GM21360 (cell line): ENCODE data around the gene GCNT4.
A peak's percentile ranks its signal among the peaks of the same experiment; 100 is the strongest.
"Not testable (repeated sequence)": the region's sequence is repeated elsewhere in the genome, so short reads cannot be mapped to it uniquely, and the experiment has no call there.

ENCODE experiments used
- ATAC-seq: cut with Tn5 transposase; IDR thresholded peaks from one replicate; pipeline ENCODE4 v1.9.1; 2021; ENCODE audit warnings: mild to moderate bottlenecking, moderate library complexity; ENCODE audit not compliant: unreplicated experiment

The GCNT4 gene

GRCh38 chr5:75052192-75053053 lies at the start of gene GCNT4:
Gene GCNT4 (minus strand): TSS chr5:75052558. CDS start chr5:75030037, 22,521 bp downstream.
- peak; percentile 9 for ATAC-seq

GRCh38 chr5:75095956-75096355 lies 43.6 kb upstream of the GCNT4 start:
- ATAC-seq = not testable (repeated sequence)

GRCh38 chr5:75091597-75091996 lies 39.2 kb upstream of the GCNT4 start:
- ATAC-seq = no peak

- no peak for ATAC-seq
Measured at GRCh38 chr5:75089662-75090061, 37.3 kb upstream of the GCNT4 start.

- ATAC-seq = no peak
Measured at GRCh38 chr5:75089137-75089536, 36.8 kb upstream of the GCNT4 start.

- no peak for ATAC-seq
Measured at GRCh38 chr5:75088648-75089047, 36.3 kb upstream of the GCNT4 start.

- ATAC-seq = no peak
Measured at GRCh38 chr5:75081510-75081909, 29.2 kb upstream of the GCNT4 start.

GRCh38 chr5:75079346-75079745 lies 27.0 kb upstream of the GCNT4 start:
- not testable (repeated sequence) for ATAC-seq

GRCh38 chr5:75078027-75078426 lies 25.7 kb upstream of the GCNT4 start:
- no peak for ATAC-seq

- ATAC-seq = no peak
Measured at GRCh38 chr5:75072061-75072460, 19.7 kb upstream of the GCNT4 start.

GRCh38 chr5:75071100-75071499 lies 18.7 kb upstream of the GCNT4 start:
- ATAC-seq = no peak

GRCh38 chr5:75067434-75067833 lies 15.1 kb upstream of the GCNT4 start:
- ATAC-seq = no peak

- ATAC-seq = no peak
Measured at GRCh38 chr5:75062925-75063531, 10.7 kb upstream of the GCNT4 start.

- no peak for ATAC-seq
Measured at GRCh38 chr5:75059912-75060545, 7.7 kb upstream of the GCNT4 start.

GRCh38 chr5:75058986-75059535 lies 6.7 kb upstream of the GCNT4 start:
- ATAC-seq = no peak

GRCh38 chr5:75057561-75057960 lies 5.2 kb upstream of the GCNT4 start:
- no peak for ATAC-seq

GRCh38 chr5:75055727-75056144 lies 3.4 kb upstream of the GCNT4 start:
- no peak for ATAC-seq

- ATAC-seq = no peak
Measured at GRCh38 chr5:75054134-75054930, 2.0 kb upstream of the GCNT4 start.

GRCh38 chr5:75053304-75054133 lies 1.2 kb upstream of the GCNT4 start:
- peak; percentile 40 for ATAC-seq

- peak; percentile 27 for ATAC-seq
Measured at GRCh38 chr5:75053054-75053303, 621 bp upstream of the GCNT4 start.
